CD14-positive monocyte (primary cell): Measurements from ENCODE around the gene VN1R5. TPM values are rescaled to one million over a fixed set of nuclear protein-coding genes. Genes with fewer than 3 reads are reported as not detected.

Experiments
- DNase-seq, 3 donors: peaks; one replicate each; pipeline ENCODE4 v3.0.0-alpha.2; 2011 to 2022
- H2AFZ ChIP-seq: 2 replicates; pipeline ENCODE4 v1.6.0; 2012; ENCODE audit warnings: mild to moderate bottlenecking, low read depth, low read length, inconsistent platforms; ENCODE audit not compliant: insufficient read depth, poor library complexity, severe bottlenecking
- H3K27ac ChIP-seq, 2 donors: 1 replicate in 1 of 2; 2 replicates in 1 of 2; pipeline ENCODE4 v1.5.1; 2012 to 2013; ENCODE audit warnings: low read length in 2 of 2, control low read depth in 1 of 2, inconsistent platforms in 1 of 2, low read depth in 1 of 2, mild to moderate bottlenecking in 1 of 2
- H3K27me3 ChIP-seq, 2 donors: one replicate each; pipeline versions ENCODE4 v1.6.0 to v1.6.1; 2011 to 2013; ENCODE audit warnings: low read length in 2 of 2; ENCODE audit not compliant: control insufficient read depth in 2 of 2, insufficient read depth in 2 of 2
- H3K36me3 ChIP-seq, 2 donors: replicated peaks in 1 of 2; 1 replicate in 1 of 2; 2 replicates in 1 of 2; pipeline versions ENCODE4 v1.5.1 to v1.6.1; 2012 to 2013; ENCODE audit warnings: low read length in 2 of 2, control low read depth in 1 of 2, inconsistent platforms in 1 of 2, mild to moderate bottlenecking in 1 of 2; ENCODE audit not compliant: insufficient read depth in 2 of 2, control insufficient read depth in 1 of 2
- H3K4me1 ChIP-seq, 2 donors: 1 replicate in 1 of 2; 2 replicates in 1 of 2; pipeline versions ENCODE4 v1.5.1 to v1.6.1; 2012 to 2013; ENCODE audit warnings: low read length in 2 of 2, control low read depth in 1 of 2, inconsistent platforms in 1 of 2, mild to moderate bottlenecking in 1 of 2, moderate library complexity in 1 of 2; ENCODE audit not compliant: insufficient read depth in 2 of 2, control insufficient read depth in 1 of 2
- H3K4me2 ChIP-seq: replicated peaks from 2 replicates; pipeline ENCODE3; 2012; ENCODE audit warnings: low read length, moderate library complexity, mild to moderate bottlenecking; ENCODE audit not compliant: poor library complexity, severe bottlenecking; ENCODE audit errors: extremely low read depth
- H3K4me3 ChIP-seq, 3 experiments: fragments of 200-600 bp in 1 of 3; sonication (generic) in 1 of 3; replicated peaks in 1 of 3; 1 replicate in 2 of 3; 2 replicates in 1 of 3; pipeline ENCODE4 v1.5.1; 2011 to 2013; ENCODE audit warnings: low read length in 3 of 3, mild to moderate bottlenecking in 3 of 3, control low read depth in 2 of 3, low read depth in 2 of 3, inconsistent platforms in 1 of 3, moderate library complexity in 1 of 3
- H3K79me2 ChIP-seq: 2 replicates; pipeline ENCODE4 v1.6.0; 2012; ENCODE audit warnings: mild to moderate bottlenecking, control low read depth, inconsistent platforms, low read length, moderate library complexity; ENCODE audit not compliant: insufficient read depth
- H3K9ac ChIP-seq: 2 replicates; pipeline ENCODE4 v1.6.0; 2017; ENCODE audit warnings: low read length, mild to moderate bottlenecking; ENCODE audit not compliant: insufficient read depth, poor library complexity, severe bottlenecking
- H3K9me3 ChIP-seq, 2 donors: replicated peaks in 1 of 2; 1 replicate in 1 of 2; 2 replicates in 1 of 2; pipeline versions ENCODE4 v1.5.1 to v1.6.1; 2012 to 2013; ENCODE audit warnings: low read length in 2 of 2, control low read depth in 1 of 2; ENCODE audit not compliant: control insufficient read depth in 1 of 2, insufficient read depth in 1 of 2
- H4K20me1 ChIP-seq: 2 replicates; pipeline ENCODE4 v1.6.0; 2012; ENCODE audit warnings: mild to moderate bottlenecking, low read length, control low read depth, moderate library complexity; ENCODE audit not compliant: insufficient read depth
- H3K27ac Mint-ChIP-seq, 7 donors: one replicate each; pipeline ENCODE4 v1.8.0; 2020; ENCODE audit warnings: mild to moderate bottlenecking in 7 of 7, mixed read lengths in 7 of 7, moderate library complexity in 6 of 7, inconsistent platforms in 2 of 7
- H3K27me3 Mint-ChIP-seq, 3 donors: one replicate each; pipeline ENCODE4 v1.8.0; 2021 to 2022; ENCODE audit warnings: low read depth in 3 of 3, mild to moderate bottlenecking in 3 of 3, mixed read lengths in 3 of 3, moderate library complexity in 3 of 3, inconsistent platforms in 1 of 3
- H3K36me3 Mint-ChIP-seq, 2 donors: one replicate each; pipeline ENCODE4 v1.8.0; 2020; ENCODE audit warnings: mixed read lengths in 2 of 2, inconsistent platforms in 1 of 2, mild to moderate bottlenecking in 1 of 2
- H3K4me1 Mint-ChIP-seq: one replicate; pipeline ENCODE4 v1.8.0; 2020; ENCODE audit warnings: mild to moderate bottlenecking, mixed read lengths
- H3K4me3 Mint-ChIP-seq, 2 donors: one replicate each; pipeline ENCODE4 v1.8.0; 2020; ENCODE audit warnings: mild to moderate bottlenecking in 2 of 2, mixed read lengths in 2 of 2, moderate library complexity in 1 of 2
- H3K9me3 Mint-ChIP-seq, 7 donors: one replicate each; pipeline ENCODE4 v1.8.0; 2020 to 2022; ENCODE audit warnings: mixed read lengths in 7 of 7, mild to moderate bottlenecking in 6 of 7, moderate library complexity in 6 of 7, inconsistent platforms in 2 of 7
- WGBS: methylation state at CpG from one replicate; pipeline ENCODE4 v1.1.5; 2013; ENCODE audit warnings: missing lambda C conversion rate; ENCODE audit not compliant: insufficient coverage; 5-methylcytosine and 5-hydroxymethylcytosine counted together
- intact Hi-C, 2 donors: fragments of 100-400 bp; cut with micrococcal nuclease; formaldehyde crosslinking; loops; one replicate each; pipeline versions ENCODE4 v1.15.0 to v1.15.1; 2023
- polyA plus RNA-seq, 3 donors: library from polyadenylated mRNA; depleted of rRNA in 1 of 3; unstranded in 2 of 3; stranded (reverse) in 1 of 3; fragments of 300-500 nt in 2 of 3; fragments of >200 nt in 1 of 3; fragmentation: Illumina TruSeq in 2 of 3; gene quantifications; 1 replicate in 2 of 3; 2 replicates in 1 of 3; pipeline ENCODE4 v1.2.3, GENCODE V29; 2012 to 2021
- TF ChIP-seq, protein P1 (sequence below): fragments of 200-600 bp; IDR thresholded peaks from one replicate; pipeline ENCODE4 v1.8.0; 2022; ENCODE audit warnings: antibody characterized with exemption, mild to moderate bottlenecking

The VN1R5 gene
- polyA plus RNA-seq, 3 donors: not detected

DNA sequence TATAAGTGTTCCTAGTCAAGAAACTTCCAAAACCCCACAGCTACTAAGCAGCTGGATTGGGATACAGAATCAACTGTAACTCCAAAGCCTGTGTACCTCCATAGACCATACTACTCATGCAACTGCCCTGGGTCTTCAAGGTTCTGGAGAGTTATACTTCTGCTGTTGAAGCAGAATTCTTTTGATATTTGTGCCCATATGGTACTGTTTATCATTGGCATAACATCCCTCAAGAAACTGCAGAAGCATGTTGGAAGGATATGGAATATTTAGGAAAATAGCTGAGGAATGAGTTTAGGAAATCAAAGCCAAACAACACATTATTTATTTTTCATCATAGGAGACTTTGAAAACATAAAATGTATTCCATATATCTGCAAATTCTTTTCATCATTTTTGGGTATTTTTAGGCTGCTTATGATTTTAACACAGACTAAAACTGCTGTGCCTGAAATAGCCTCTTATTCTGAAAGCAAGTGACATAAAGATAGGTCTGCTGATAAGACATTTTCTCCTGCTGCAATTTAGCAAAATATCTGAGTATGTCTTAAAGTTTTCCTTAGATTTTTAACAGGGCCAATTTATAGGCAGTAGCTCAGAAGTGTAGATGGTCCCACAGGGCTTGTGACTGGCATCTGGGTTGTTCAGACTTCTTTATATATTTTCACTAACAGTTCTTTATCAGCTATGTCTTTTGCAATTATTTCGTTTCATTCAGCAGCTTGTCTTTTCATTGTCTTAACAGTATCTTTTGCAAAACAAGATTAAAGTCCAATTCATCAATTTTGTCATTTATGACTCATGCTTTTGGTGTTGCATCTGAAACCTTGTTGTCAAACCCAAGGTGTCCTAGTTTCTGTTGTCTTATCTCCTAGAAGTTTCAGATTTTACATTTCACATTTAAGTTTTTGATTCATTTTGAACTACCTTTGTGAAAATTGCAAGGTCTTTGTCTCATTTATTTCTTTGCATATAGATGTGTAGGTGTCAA is 43.0 kb upstream of the VN1R5 start:
- H3K4me1 Mint-ChIP-seq: peaks cover 21% of the 10 kb centered on the region
- no peak overlapping the region for H3K9ac ChIP-seq
- no peak overlapping the region for H3K4me3 Mint-ChIP-seq
- H3K4me1 ChIP-seq: peaks cover 17 to 22% of the 10 kb centered on the region in 2 donors
- TF ChIP-seq, protein P1, sequence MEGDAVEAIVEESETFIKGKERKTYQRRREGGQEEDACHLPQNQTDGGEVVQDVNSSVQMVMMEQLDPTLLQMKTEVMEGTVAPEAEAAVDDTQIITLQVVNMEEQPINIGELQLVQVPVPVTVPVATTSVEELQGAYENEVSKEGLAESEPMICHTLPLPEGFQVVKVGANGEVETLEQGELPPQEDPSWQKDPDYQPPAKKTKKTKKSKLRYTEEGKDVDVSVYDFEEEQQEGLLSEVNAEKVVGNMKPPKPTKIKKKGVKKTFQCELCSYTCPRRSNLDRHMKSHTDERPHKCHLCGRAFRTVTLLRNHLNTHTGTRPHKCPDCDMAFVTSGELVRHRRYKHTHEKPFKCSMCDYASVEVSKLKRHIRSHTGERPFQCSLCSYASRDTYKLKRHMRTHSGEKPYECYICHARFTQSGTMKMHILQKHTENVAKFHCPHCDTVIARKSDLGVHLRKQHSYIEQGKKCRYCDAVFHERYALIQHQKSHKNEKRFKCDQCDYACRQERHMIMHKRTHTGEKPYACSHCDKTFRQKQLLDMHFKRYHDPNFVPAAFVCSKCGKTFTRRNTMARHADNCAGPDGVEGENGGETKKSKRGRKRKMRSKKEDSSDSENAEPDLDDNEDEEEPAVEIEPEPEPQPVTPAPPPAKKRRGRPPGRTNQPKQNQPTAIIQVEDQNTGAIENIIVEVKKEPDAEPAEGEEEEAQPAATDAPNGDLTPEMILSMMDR: no peak
- H3K36me3 Mint-ChIP-seq: peaks cover 5 to 13% of the 10 kb centered on the region in 2 donors
- H3K27me3 Mint-ChIP-seq: no peaks in the 10 kb centered on the region
- no peak overlapping the region for H3K27ac Mint-ChIP-seq
- H3K79me2 ChIP-seq: peaks cover 29% of the 10 kb centered on the region
- peaks cover 2 to 3% of the 10 kb centered on the region in 2 donors for H3K36me3 ChIP-seq
- WGBS: no CpG with 5 or more reads among the region's 1 CpG
- peaks cover 2 to 3% of the 10 kb centered on the region in 2 donors for H3K9me3 ChIP-seq
- no peaks in the 10 kb centered on the region for H3K27me3 ChIP-seq
- no peak overlapping the region for H3K4me2 ChIP-seq
- H3K4me3 ChIP-seq: no peak overlapping the region
- peaks cover 14% of the 10 kb centered on the region for H4K20me1 ChIP-seq
- peaks cover 0 to 9% (median 5%) of the 10 kb centered on the region in 7 donors for H3K9me3 Mint-ChIP-seq
- no peak for DNase-seq
- no peak overlapping the region for H2AFZ ChIP-seq
- no peak overlapping the region for H3K27ac ChIP-seq
- intact Hi-C loops: loop anchor here in 1 of 2 donors (10.0 kb wide), 1 partner anchor 108 kb away; the partner anchor contains the start of gene ZNF669

DNA sequence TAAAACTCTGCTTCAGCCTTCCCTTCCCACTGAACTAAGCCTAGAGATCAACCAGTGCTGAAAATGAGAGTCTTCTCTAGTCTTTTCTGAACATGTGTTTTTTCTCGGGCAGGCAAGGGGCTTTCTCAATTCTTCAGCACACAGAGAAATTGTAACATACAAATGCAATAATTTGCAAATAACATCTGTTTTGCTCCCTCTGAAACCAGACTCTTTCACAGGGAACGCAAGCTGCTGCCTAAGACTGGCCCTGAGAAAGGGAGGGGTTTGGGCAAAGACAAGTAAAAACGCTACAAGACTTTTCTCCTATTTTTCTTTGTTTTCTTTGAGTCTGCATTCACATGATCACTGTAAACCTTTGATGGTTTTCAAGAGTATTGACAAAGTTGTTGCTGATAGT is 39.6 kb upstream of the VN1R5 start:
- no peaks in the 10 kb centered on the region for H4K20me1 ChIP-seq
- no peak overlapping the region for H3K4me2 ChIP-seq
- H3K27ac ChIP-seq: no peak overlapping the region
- H3K36me3 Mint-ChIP-seq: no peaks in the 10 kb centered on the region
- no peak overlapping the region for H3K4me3 Mint-ChIP-seq
- peaks cover 0 to 12% (median 6%) of the 10 kb centered on the region in 7 donors for H3K9me3 Mint-ChIP-seq
- 100% methylated on average over 1 of the region's 3 CpGs for WGBS
- H3K27me3 ChIP-seq: no peaks in the 10 kb centered on the region
- H3K27me3 Mint-ChIP-seq: peaks cover 0 to 1% (median 0%) of the 10 kb centered on the region in 3 donors
- intact Hi-C loops: loop anchor here in 1 of 2 donors (10.0 kb wide), 1 partner anchor 111 kb away; the partner anchor contains the start of gene ZNF669
- no peaks in the 10 kb centered on the region for H3K36me3 ChIP-seq
- TF ChIP-seq, protein P1: no peak
- H3K4me1 Mint-ChIP-seq: peaks cover 13% of the 10 kb centered on the region
- H3K79me2 ChIP-seq: no peaks in the 10 kb centered on the region
- H3K9me3 ChIP-seq: peaks cover 1 to 2% of the 10 kb centered on the region in 2 donors
- H3K27ac Mint-ChIP-seq: no peak overlapping the region
- peaks cover 4 to 8% of the 10 kb centered on the region in 2 donors for H3K4me1 ChIP-seq
- H3K9ac ChIP-seq: no peak overlapping the region
- H2AFZ ChIP-seq: no peak overlapping the region
- no peak for DNase-seq
- H3K4me3 ChIP-seq: no peak overlapping the region
